Measurements from ENCODE around the gene DDIT3. TPM values are rescaled to one million over a fixed set of nuclear protein-coding genes. Genes with fewer than 3 reads are reported as not detected.

Gene DDIT3
- total and polyA plus RNA-seq, 2 of the 8 experiments (the other 6 are each of a cell fraction or from before 2014, with no cell fraction given), result 4.9 to 5.7 TPM

GRCh38 chr12:57548013-57548315 lies 27.6 kb upstream of the DDIT3 start (continued):
- TF ChIP-seq, protein P1, sequence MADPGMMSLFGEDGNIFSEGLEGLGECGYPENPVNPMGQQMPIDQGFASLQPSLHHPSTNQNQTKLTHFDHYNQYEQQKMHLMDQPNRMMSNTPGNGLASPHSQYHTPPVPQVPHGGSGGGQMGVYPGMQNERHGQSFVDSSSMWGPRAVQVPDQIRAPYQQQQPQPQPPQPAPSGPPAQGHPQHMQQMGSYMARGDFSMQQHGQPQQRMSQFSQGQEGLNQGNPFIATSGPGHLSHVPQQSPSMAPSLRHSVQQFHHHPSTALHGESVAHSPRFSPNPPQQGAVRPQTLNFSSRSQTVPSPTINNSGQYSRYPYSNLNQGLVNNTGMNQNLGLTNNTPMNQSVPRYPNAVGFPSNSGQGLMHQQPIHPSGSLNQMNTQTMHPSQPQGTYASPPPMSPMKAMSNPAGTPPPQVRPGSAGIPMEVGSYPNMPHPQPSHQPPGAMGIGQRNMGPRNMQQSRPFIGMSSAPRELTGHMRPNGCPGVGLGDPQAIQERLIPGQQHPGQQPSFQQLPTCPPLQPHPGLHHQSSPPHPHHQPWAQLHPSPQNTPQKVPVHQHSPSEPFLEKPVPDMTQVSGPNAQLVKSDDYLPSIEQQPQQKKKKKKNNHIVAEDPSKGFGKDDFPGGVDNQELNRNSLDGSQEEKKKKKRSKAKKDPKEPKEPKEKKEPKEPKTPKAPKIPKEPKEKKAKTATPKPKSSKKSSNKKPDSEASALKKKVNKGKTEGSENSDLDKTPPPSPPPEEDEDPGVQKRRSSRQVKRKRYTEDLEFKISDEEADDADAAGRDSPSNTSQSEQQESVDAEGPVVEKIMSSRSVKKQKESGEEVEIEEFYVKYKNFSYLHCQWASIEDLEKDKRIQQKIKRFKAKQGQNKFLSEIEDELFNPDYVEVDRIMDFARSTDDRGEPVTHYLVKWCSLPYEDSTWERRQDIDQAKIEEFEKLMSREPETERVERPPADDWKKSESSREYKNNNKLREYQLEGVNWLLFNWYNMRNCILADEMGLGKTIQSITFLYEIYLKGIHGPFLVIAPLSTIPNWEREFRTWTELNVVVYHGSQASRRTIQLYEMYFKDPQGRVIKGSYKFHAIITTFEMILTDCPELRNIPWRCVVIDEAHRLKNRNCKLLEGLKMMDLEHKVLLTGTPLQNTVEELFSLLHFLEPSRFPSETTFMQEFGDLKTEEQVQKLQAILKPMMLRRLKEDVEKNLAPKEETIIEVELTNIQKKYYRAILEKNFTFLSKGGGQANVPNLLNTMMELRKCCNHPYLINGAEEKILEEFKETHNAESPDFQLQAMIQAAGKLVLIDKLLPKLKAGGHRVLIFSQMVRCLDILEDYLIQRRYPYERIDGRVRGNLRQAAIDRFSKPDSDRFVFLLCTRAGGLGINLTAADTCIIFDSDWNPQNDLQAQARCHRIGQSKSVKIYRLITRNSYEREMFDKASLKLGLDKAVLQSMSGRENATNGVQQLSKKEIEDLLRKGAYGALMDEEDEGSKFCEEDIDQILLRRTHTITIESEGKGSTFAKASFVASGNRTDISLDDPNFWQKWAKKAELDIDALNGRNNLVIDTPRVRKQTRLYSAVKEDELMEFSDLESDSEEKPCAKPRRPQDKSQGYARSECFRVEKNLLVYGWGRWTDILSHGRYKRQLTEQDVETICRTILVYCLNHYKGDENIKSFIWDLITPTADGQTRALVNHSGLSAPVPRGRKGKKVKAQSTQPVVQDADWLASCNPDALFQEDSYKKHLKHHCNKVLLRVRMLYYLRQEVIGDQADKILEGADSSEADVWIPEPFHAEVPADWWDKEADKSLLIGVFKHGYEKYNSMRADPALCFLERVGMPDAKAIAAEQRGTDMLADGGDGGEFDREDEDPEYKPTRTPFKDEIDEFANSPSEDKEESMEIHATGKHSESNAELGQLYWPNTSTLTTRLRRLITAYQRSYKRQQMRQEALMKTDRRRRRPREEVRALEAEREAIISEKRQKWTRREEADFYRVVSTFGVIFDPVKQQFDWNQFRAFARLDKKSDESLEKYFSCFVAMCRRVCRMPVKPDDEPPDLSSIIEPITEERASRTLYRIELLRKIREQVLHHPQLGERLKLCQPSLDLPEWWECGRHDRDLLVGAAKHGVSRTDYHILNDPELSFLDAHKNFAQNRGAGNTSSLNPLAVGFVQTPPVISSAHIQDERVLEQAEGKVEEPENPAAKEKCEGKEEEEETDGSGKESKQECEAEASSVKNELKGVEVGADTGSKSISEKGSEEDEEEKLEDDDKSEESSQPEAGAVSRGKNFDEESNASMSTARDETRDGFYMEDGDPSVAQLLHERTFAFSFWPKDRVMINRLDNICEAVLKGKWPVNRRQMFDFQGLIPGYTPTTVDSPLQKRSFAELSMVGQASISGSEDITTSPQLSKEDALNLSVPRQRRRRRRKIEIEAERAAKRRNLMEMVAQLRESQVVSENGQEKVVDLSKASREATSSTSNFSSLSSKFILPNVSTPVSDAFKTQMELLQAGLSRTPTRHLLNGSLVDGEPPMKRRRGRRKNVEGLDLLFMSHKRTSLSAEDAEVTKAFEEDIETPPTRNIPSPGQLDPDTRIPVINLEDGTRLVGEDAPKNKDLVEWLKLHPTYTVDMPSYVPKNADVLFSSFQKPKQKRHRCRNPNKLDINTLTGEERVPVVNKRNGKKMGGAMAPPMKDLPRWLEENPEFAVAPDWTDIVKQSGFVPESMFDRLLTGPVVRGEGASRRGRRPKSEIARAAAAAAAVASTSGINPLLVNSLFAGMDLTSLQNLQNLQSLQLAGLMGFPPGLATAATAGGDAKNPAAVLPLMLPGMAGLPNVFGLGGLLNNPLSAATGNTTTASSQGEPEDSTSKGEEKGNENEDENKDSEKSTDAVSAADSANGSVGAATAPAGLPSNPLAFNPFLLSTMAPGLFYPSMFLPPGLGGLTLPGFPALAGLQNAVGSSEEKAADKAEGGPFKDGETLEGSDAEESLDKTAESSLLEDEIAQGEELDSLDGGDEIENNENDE (IDR thresholded peaks at IDR 0.05; ENCODE audit: insufficient replicate concordance, low read length), result no peak
- TF ChIP-seq SUZ12 (IDR thresholded peaks at IDR 0.05; ENCODE audit: low read length) (no peak), CTCF (IDR thresholded peaks at IDR 0.05; ENCODE audit: control extremely low read depth in 1 of 3, insufficient read depth in 1 of 3, low read depth in 1 of 3, low read length in 3 of 3) (no peak)

All from H1 (cell line).